ENCODE data around the gene CLCNKA.
A peak's percentile ranks its signal among the peaks of the same experiment; 100 is the strongest.

- TF ChIP-seq, protein P1, sequence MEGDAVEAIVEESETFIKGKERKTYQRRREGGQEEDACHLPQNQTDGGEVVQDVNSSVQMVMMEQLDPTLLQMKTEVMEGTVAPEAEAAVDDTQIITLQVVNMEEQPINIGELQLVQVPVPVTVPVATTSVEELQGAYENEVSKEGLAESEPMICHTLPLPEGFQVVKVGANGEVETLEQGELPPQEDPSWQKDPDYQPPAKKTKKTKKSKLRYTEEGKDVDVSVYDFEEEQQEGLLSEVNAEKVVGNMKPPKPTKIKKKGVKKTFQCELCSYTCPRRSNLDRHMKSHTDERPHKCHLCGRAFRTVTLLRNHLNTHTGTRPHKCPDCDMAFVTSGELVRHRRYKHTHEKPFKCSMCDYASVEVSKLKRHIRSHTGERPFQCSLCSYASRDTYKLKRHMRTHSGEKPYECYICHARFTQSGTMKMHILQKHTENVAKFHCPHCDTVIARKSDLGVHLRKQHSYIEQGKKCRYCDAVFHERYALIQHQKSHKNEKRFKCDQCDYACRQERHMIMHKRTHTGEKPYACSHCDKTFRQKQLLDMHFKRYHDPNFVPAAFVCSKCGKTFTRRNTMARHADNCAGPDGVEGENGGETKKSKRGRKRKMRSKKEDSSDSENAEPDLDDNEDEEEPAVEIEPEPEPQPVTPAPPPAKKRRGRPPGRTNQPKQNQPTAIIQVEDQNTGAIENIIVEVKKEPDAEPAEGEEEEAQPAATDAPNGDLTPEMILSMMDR (IDR thresholded peaks at IDR 0.05): peak in 1 of 6 experiments; percentile 4
- TF ChIP-seq POLR2A (IDR thresholded peaks at IDR 0.05): no peak
Observed at GRCh38 chr1:16072616-16073484, 51.0 kb downstream of the CLCNKA start.

Measured in adrenal gland (tissue), 5 donors.